K562 (cell line): ENCODE data around the gene UVRAG. TPM values are rescaled to one million over a fixed set of nuclear protein-coding genes. Genes with fewer than 3 reads are reported as not detected.

ENCODE experiments used
- ATAC-seq: fragments of 200-7000 bp; cut with Tn5 transposase; 3 replicates; pipeline ENCODE4 v1.9.1; 2020; ENCODE audit warnings: moderate library complexity
- BruUV-seq: library from RNA; stranded (reverse); fragments of 400-500 nt; replicated peaks from 2 replicates; lab custom pipeline; 2021; lab: Mats Ljungman, UMichigan
- CTCF ChIA-PET: fragments of 300-600 bp; formaldehyde crosslinking; extraction: SDS; loops from one replicate; lab custom pipeline; 2021; ENCODE audit warnings: low intra/inter-chr PET ratio; lab: Yijun Ruan, JAX
- POLR2A ChIA-PET: fragments of 300-600, 350-650 bp; sonication (Branson Sonifier 250); formaldehyde crosslinking; extraction: SDS; loops from one replicate; lab custom pipeline; 2021; ENCODE audit warnings: antibody characterized with exemption, inconsistent platforms; lab: Yijun Ruan, JAX
- DNase-seq, 4 experiments: peaks; one replicate each; pipeline versions ENCODE4 v3.0.0 to v3.0.0-alpha.2; 2011 to 2018; ENCODE audit warnings: low spot score in 3 of 4, mixed read lengths in 3 of 4; ENCODE audit errors: extremely low read depth in 1 of 4
- FAIRE-seq: peaks from 2 replicates; lab custom pipeline; 2011; peaks lifted over from hg19 to GRCh38; lab: Jason Lieb, UNC
- H2AFZ ChIP-seq: 2 replicates; pipeline ENCODE4 v1.6.0; 2011; ENCODE audit warnings: low read depth, low read length, control low read depth, inconsistent platforms
- H3K27ac ChIP-seq: fragments of 200-600 bp; 3 replicates; pipeline ENCODE4 v1.8.0; 2011; ENCODE audit warnings: low read depth, mild to moderate bottlenecking, control low read depth, inconsistent platforms, low read length, moderate library complexity, mixed read lengths; ENCODE audit errors: extremely low read depth
- H3K27me3 ChIP-seq, 2 experiments: fragments of 300-600 bp in 1 of 2; 2 replicates in 1 of 2; 3 replicates in 1 of 2; pipeline versions ENCODE4 v1.6.0 to v1.8.0; 2011; ENCODE audit warnings: inconsistent platforms in 2 of 2, low read length in 2 of 2, mild to moderate bottlenecking in 1 of 2, mixed read lengths in 1 of 2, moderate library complexity in 1 of 2; ENCODE audit not compliant: control insufficient read depth in 2 of 2, insufficient read depth in 2 of 2
- H3K36me3 ChIP-seq: fragments of 300-600 bp; 3 replicates; pipeline ENCODE4 v1.8.0; 2011; ENCODE audit warnings: mild to moderate bottlenecking, low read length, inconsistent platforms; ENCODE audit not compliant: control insufficient read depth, insufficient read depth
- H3K4me1 ChIP-seq, 2 experiments: fragments of 200-600 bp in 1 of 2; replicated peaks in 1 of 2; 2 replicates in 1 of 2; 3 replicates in 1 of 2; pipeline versions ENCODE4 v1.5.1 to v1.8.0; 2011; ENCODE audit warnings: inconsistent platforms in 2 of 2, low read length in 2 of 2, mild to moderate bottlenecking in 1 of 2, mixed read lengths in 1 of 2, moderate library complexity in 1 of 2; ENCODE audit not compliant: control insufficient read depth in 2 of 2, insufficient read depth in 2 of 2
- H3K4me2 ChIP-seq: 2 replicates; pipeline ENCODE4 v1.6.1; 2011; ENCODE audit warnings: low read length, control low read depth, inconsistent platforms, mixed read lengths; ENCODE audit not compliant: insufficient read depth
- H3K4me3 ChIP-seq: fragments of 200-600 bp; sonication (generic), shearing (Covaris generic); 2 replicates; pipeline ENCODE4 v1.5.1; 2016; ENCODE audit warnings: control low read depth, inconsistent platforms
- H3K79me2 ChIP-seq: fragments of 200-600 bp; 3 replicates; pipeline ENCODE4 v1.8.0; 2011; ENCODE audit warnings: low read length, inconsistent platforms; ENCODE audit not compliant: control insufficient read depth, insufficient read depth
- H3K9ac ChIP-seq, 2 experiments: 2 replicates each; pipeline versions ENCODE4 v1.6.0 to v1.6.1; 2011; ENCODE audit warnings: low read depth in 2 of 2, low read length in 2 of 2, control low read depth in 1 of 2, inconsistent platforms in 1 of 2, mild to moderate bottlenecking in 1 of 2, mixed read lengths in 1 of 2; ENCODE audit not compliant: insufficient read depth in 1 of 2
- H3K9me1 ChIP-seq: one replicate; pipeline ENCODE4 v1.6.0; 2011; ENCODE audit warnings: inconsistent platforms, mild to moderate bottlenecking, low read length, moderate library complexity; ENCODE audit not compliant: control insufficient read depth, insufficient read depth
- H3K9me3 ChIP-seq: replicated peaks from 2 replicates; pipeline ENCODE4 v1.5.1; 2011; ENCODE audit warnings: low read depth, low read length, inconsistent platforms; ENCODE audit not compliant: control insufficient read depth, insufficient read depth
- H4K20me1 ChIP-seq: replicated peaks from 2 replicates; pipeline ENCODE4 v1.6.1; 2011; ENCODE audit warnings: low read length, inconsistent platforms, mixed read lengths; ENCODE audit not compliant: control insufficient read depth, insufficient read depth
- BACH1 ChIP-seq: fragments of 200-800 bp; sonication (Bioruptor generic); IDR thresholded peaks from 2 replicates; pipeline ENCODE4 v1.6.1; 2016; ENCODE audit warnings: missing genetic modification characterization, missing compliant biosample characterization
- FOXK2 ChIP-seq, 2 experiments: fragments of 450-650 bp; IDR thresholded peaks in 1 of 2; conservative IDR thresholded peaks in 1 of 2; 2 replicates each; pipeline ENCODE4 v1.6.1; 2016; ENCODE audit warnings: low read depth in 2 of 2, mild to moderate bottlenecking in 1 of 2
- HCFC1 ChIP-seq: IDR thresholded peaks from 2 replicates; pipeline ENCODE4 v1.6.1; 2012; ENCODE audit warnings: low read depth, low read length, improper control_type of control experiment
- ILK ChIP-seq: fragments of 450-650 bp; IDR thresholded peaks from 2 replicates; pipeline ENCODE4 v1.6.1; 2016; ENCODE audit warnings: missing genetic modification characterization, low read depth, mild to moderate bottlenecking, missing compliant biosample characterization, moderate library complexity, borderline replicate concordance
- PHB2 ChIP-seq: fragments of 450-650 bp; IDR thresholded peaks from 2 replicates; pipeline ENCODE4 v1.6.1; 2017; ENCODE audit warnings: low read depth
- POLR2H ChIP-seq: IDR thresholded peaks from 2 replicates; pipeline ENCODE4 v1.6.1; 2016; ENCODE audit warnings: missing genetic modification characterization, low read depth, mild to moderate bottlenecking, control low read depth, missing compliant biosample characterization, moderate library complexity
- POLR3G ChIP-seq: IDR thresholded peaks from 2 replicates; pipeline ENCODE4 v1.6.1; 2011; ENCODE audit not compliant: insufficient read length, insufficient replicate concordance; ENCODE audit errors: extremely low read depth
- TBP ChIP-seq: optimal IDR thresholded peaks from 2 replicates; pipeline ENCODE3; 2011; ENCODE audit warnings: low read depth, low read length, improper control_type of control experiment
- TOE1 ChIP-seq, 2 experiments: fragments of 450-650 bp in 1 of 2; sonication (generic) in 1 of 2; formaldehyde crosslinking in 1 of 2; IDR thresholded peaks; 2 replicates each; pipeline versions ENCODE4 v1.7.1 to v1.8.0; 2016 to 2022; ENCODE audit warnings: borderline replicate concordance in 2 of 2, mild to moderate bottlenecking in 2 of 2, antibody characterized with exemption in 1 of 2, inconsistent platforms in 1 of 2, low read depth in 1 of 2, missing genetic modification reagents in 1 of 2, moderate library complexity in 1 of 2
- ZKSCAN3 ChIP-seq: fragments of 250-450 bp; sonication (Bioruptor Pico); IDR thresholded peaks from 2 replicates; pipeline ENCODE4 v1.4.0; 2020
- ZNF584 ChIP-seq: fragments of 200-800 bp; sonication (Bioruptor generic); IDR thresholded peaks from 2 replicates; pipeline ENCODE4 v1.6.1; 2016; ENCODE audit warnings: low read depth, mild to moderate bottlenecking, missing genetic modification characterization, missing compliant biosample characterization
- ZNF695 ChIP-seq: fragments of 450-650 bp; formaldehyde crosslinking; IDR thresholded peaks from 2 replicates; pipeline ENCODE4 v1.4.0; 2020; ENCODE audit warnings: mild to moderate bottlenecking, moderate library complexity
- WGBS: fragments of 100-300 bp; shearing (Covaris generic); methylation state at CpG from one replicate; pipeline ENCODE4 v1.1.6; 2016; ENCODE audit warnings: low coverage, mixed read lengths; ENCODE audit not compliant: insufficient coverage; ENCODE audit errors: missing lambda C conversion rate; 5-methylcytosine and 5-hydroxymethylcytosine counted together
- in situ Hi-C: fragments of 300-500 bp; cut with MboI; formaldehyde crosslinking; loops from 4 replicates; pipeline ENCODE4 v1.15.0; 2018; ENCODE audit warnings: inconsistent platforms, mixed read lengths
- intact Hi-C: fragments of 100-400 bp; cut with micrococcal nuclease; formaldehyde crosslinking; loops from 2 replicates; pipeline ENCODE4 v1.14.2; 2022
- polyA plus RNA-seq, 8 experiments: library from polyadenylated mRNA; depleted of rRNA in 4 of 8; stranded (reverse) in 5 of 8; unstranded in 3 of 8; fragments of >200 nt; fragmentation: Nextera tagmentation in 2 of 8; fragmentation: Illumina TruSeq in 1 of 8; extraction: Ambion mirVana in 2 of 8; extraction: Trizol in 1 of 8; gene quantifications; 2 replicates each; pipeline versions ENCODE4 v1.2.1 to v1.2.3, GENCODE V29; 2011 to 2014; ENCODE audit warnings: inconsistent platforms in 1 of 8, missing spikeins in 1 of 8
- total RNA-seq, 7 experiments: library from RNA; depleted of rRNA in 6 of 7; stranded (reverse); fragments of >200 nt in 6 of 7; fragmentation: Illumina TruSeq in 2 of 7; extraction: Trizol in 2 of 7; gene quantifications; 2 replicates each; pipeline versions ENCODE4 v1.2.1 to v1.2.3, GENCODE V29; 2011 to 2021; ENCODE audit warnings: low replicate concordance in 1 of 7
- TF ChIP-seq, protein P1 (sequence below): fragments of 250-450 bp; sonication (Bioruptor Pico); IDR thresholded peaks from 2 replicates; pipeline ENCODE4 v1.5.0; 2021

Gene UVRAG
- total and polyA plus RNA-seq, 9 of the 15 experiments (the other 6 are each of a cell fraction or from before 2014, with no cell fraction given) = 3.1 to 17.8 (median 12.4) TPM

- Histone ChIP-seq H2AFZ (no peak overlapping the region), H4K20me1 (no peaks in the 10 kb centered on the region; the same call in 1 of the 2 replicates), H3K4me1 (no peaks in the 10 kb centered on the region), H3K9me3 (no peaks in the 10 kb centered on the region), H3K9me1 (no peaks in the 10 kb centered on the region), H3K79me2 (peaks cover 5% of the 10 kb centered on the region; the same call in 1 of the 3 replicates), H3K4me3 (no peak overlapping the region), H3K4me2 (no peak overlapping the region), H3K9ac (no peak overlapping the region), H3K27ac (no peak overlapping the region), H3K36me3 (no peaks in the 10 kb centered on the region), H3K27me3 (no peaks in the 10 kb centered on the region)
- no TSS peak for BruUV-seq
- DNase-seq = no peak
- ChIA-PET CTCF (interaction anchor here (0.6 to 5.3 kb wide), 3 partner anchors 68 to 163 kb away, joined by 3 to 61 read pairs (median 3); no protein-coding TSS in a partner anchor), POLR2A (no interaction called here)
- ATAC-seq = no peak
- in situ Hi-C loops (loop anchor here (5.0 to 25.0 kb wide), 3 partner anchors 63 to 433 kb away; partner anchors contain the start of gene KLHL35), intact Hi-C loops (loop anchor here (5.0 kb wide), 1 partner anchor 483 kb away; no protein-coding TSS in a partner anchor)
- no peak for FAIRE-seq
- TF ChIP-seq TBP (no peak), FOXK2 (conservative IDR thresholded peaks at IDR 0.05 in 1 of 2, IDR thresholded peaks at IDR 0.05 in 1 of 2; ENCODE audit: low read depth in 2 of 2) (no peak), ZKSCAN3 (CRISPR knock-in tag) (no peak), POLR2H (tag) (no peak), ILK (no peak), BACH1 (tag) (no peak), PHB2 (no peak), ZNF695 (no peak), POLR3G (no peak), ZNF584 (CRISPR knock-in tag) (no peak), TOE1 (IDR thresholded peaks at IDR 0.05; ENCODE audit: borderline replicate concordance) (no peak), TOE1 (CRISPR knock-in tag; IDR thresholded peaks at IDR 0.05; ENCODE audit: borderline replicate concordance, low read depth) (no peak), HCFC1 (no peak)
- TF ChIP-seq, protein P1, sequence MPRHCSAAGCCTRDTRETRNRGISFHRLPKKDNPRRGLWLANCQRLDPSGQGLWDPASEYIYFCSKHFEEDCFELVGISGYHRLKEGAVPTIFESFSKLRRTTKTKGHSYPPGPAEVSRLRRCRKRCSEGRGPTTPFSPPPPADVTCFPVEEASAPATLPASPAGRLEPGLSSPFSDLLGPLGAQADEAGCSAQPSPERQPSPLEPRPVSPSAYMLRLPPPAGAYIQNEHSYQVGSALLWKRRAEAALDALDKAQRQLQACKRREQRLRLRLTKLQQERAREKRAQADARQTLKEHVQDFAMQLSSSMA (CRISPR knock-in tag) = no peak
- 77% methylated on average over 1 of the region's 1 CpG for WGBS
Observed at GRCh38 chr11:75869661-75870455, 54.8 kb downstream of the UVRAG start.
